ENCODE data around the gene NOP16. TPM values are rescaled to one million over a fixed set of nuclear protein-coding genes. Genes with fewer than 3 reads are reported as not detected.

Gene NOP16
- total and polyA plus RNA-seq, 8 donors: 4.3 to 55.8 (median 30.9) TPM; not detected in 1

DNA sequence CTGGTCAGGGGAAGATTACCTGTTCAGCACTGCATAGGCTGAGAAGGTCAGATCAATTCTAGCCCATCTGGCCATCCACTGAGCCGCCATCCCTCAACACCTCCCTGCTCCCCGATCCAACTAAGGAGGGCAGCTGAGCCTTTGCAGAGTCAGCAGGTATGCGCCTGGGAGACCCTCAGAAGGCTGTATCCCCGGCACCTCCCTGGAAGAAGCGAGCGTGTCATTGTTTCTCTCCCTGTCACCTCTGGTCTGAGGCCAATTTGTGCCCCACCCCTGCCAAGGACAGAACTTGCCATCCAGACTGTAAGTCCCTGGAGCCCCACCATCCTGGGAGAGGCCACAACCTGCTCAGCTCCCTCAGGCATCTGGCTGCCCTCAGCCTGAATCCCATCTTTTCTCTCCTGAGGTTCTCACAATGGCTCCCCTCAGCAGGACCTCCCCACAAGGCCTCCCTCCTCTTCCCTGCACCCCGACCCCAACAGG lies 25.4 kb upstream of the NOP16 start:
- intact Hi-C loops (cut with DNase I; ENCODE audit: low total_unique reads): no loop called here
- H3K9me3 ChIP-seq: no peaks in the 10 kb centered on the region
- peak in 1 of 2 donors; percentile 4 for DNase-seq
- TF ChIP-seq CTCF (IDR thresholded peaks at IDR 0.05): no peak
- no peak for TF ChIP-seq POLR2A (IDR thresholded peaks at IDR 0.05)
- no peak for TF ChIP-seq POLR2AphosphoS5 (IDR thresholded peaks at IDR 0.05)
- TF ChIP-seq EP300 (IDR thresholded peaks at IDR 0.05): no peak
- peaks cover 0 to 27% (median 16%) of the 10 kb centered on the region in 4 donors for H3K36me3 ChIP-seq
- H3K27ac ChIP-seq: peak overlapping the region; percentile 43 to 96 (median 64)
- H3K4me3 ChIP-seq: peak overlapping the region in 2 of 4 donors; percentile 29 to 84
- no peaks in the 10 kb centered on the region for H3K27me3 ChIP-seq
- peaks cover 49 to 65% (median 55%) of the 10 kb centered on the region in 4 donors for H3K4me1 ChIP-seq
- WGBS, 5 donors: 76 to 93% (median 88%) methylated on average over 6 to 7 of the region's 7 CpGs

DNA sequence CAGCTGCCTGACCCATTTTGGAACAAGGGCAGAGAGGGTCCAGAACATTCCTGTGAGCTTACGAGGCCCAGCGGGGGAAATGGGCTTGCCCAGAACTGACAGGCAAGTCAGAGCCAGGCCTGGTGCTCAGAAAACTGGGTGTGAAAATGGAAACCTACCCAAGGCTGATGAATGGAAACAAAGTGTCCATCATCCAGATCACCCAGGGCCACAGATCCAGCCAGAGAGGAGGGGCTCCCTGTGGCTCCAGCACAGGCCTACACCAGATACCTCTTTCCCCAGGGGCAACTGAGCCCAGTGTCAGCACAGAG lies 24.8 kb upstream of the NOP16 start:
- H3K4me3 ChIP-seq: peak overlapping the region in 1 of 4 donors; percentile 84
- H3K27ac ChIP-seq: peak overlapping the region; percentile 43 to 96 (median 64)
- WGBS, 5 donors: 51 to 92% (median 84%) methylated on average over 2 of the region's 2 CpGs
- H3K36me3 ChIP-seq: peaks cover 0 to 33% (median 22%) of the 10 kb centered on the region in 4 donors
- H3K4me1 ChIP-seq: peaks cover 49 to 71% (median 55%) of the 10 kb centered on the region in 4 donors
- H3K27me3 ChIP-seq: no peaks in the 10 kb centered on the region
- no peak for TF ChIP-seq EP300 (IDR thresholded peaks at IDR 0.05)
- no peak for TF ChIP-seq POLR2AphosphoS5 (IDR thresholded peaks at IDR 0.05)
- TF ChIP-seq POLR2A (IDR thresholded peaks at IDR 0.05): no peak
- no peak for TF ChIP-seq CTCF (IDR thresholded peaks at IDR 0.05)
- peak in 1 of 2 donors; percentile 8 for DNase-seq
- intact Hi-C loops (cut with DNase I; ENCODE audit: low total_unique reads): no loop called here
- H3K9me3 ChIP-seq: no peaks in the 10 kb centered on the region

DNA sequence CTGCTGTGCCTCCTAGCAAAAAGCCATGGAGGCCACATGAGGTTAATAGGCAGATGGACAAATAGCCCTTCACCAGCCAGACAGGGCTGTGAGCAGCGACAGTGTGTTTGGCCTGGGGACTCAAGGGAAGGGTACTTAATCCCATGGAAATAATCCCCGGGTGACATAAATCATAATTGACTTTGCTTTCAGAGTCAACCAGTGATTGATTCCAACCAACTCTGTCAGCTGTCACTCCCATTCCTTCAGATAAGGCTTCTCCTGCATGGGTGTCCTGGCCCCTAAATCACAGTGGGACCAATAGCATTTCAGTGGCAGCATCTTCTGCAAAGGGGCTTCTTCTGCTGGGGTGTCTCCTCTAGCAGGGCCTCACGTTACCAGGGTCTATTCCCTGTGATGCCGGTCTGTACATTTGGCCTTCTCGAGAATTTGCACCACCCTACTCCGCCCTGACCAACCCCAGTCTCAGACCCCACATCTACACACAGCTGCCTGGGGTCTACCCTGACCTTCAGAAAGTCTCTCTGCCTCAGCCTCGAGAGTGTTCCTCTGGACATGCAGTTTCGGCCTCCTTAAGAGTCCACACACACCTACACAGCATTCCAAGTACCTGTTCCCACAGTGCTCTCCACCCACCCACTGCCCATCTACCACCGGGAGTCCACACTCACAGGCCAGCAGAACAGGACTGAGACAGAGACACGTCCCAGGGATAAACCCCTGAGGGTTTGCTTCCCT lies 24.3 kb upstream of the NOP16 start:
- H3K4me3 ChIP-seq: peak overlapping the region in 1 of 4 donors; percentile 84
- WGBS, 5 donors: 74 to 83% (median 79%) methylated on average over 9 to 10 of the region's 10 CpGs
- no peaks in the 10 kb centered on the region for H3K27me3 ChIP-seq
- no peak for DNase-seq
- peak overlapping the region; percentile 32 to 96 (median 64) for H3K27ac ChIP-seq
- peaks cover 0 to 38% (median 27%) of the 10 kb centered on the region in 4 donors for H3K36me3 ChIP-seq
- no peak for TF ChIP-seq CTCF (IDR thresholded peaks at IDR 0.05)
- TF ChIP-seq EP300 (IDR thresholded peaks at IDR 0.05): no peak
- no peak for TF ChIP-seq POLR2A (IDR thresholded peaks at IDR 0.05)
- no peak for TF ChIP-seq POLR2AphosphoS5 (IDR thresholded peaks at IDR 0.05)
- H3K4me1 ChIP-seq: peaks cover 49 to 76% (median 55%) of the 10 kb centered on the region in 4 donors
- no peaks in the 10 kb centered on the region for H3K9me3 ChIP-seq
- intact Hi-C loops (cut with DNase I; ENCODE audit: low total_unique reads): no loop called here

- intact Hi-C loops (cut with DNase I; ENCODE audit: low total_unique reads): no loop called here
- peak in 1 of 2 donors; percentile 6 for DNase-seq
- Histone ChIP-seq H3K36me3 (peaks cover 11 to 58% (median 48%) of the 10 kb centered on the region in 4 donors), H3K27me3 (no peaks in the 10 kb centered on the region), H3K4me3 (no peak overlapping the region), H3K4me1 (peaks cover 36 to 79% (median 46%) of the 10 kb centered on the region in 4 donors), H3K27ac (peak overlapping the region in 3 of 5 donors; percentile 46 to 94 (median 61)), H3K9me3 (no peaks in the 10 kb centered on the region)
- TF ChIP-seq POLR2AphosphoS5 (IDR thresholded peaks at IDR 0.05): peak in 1 of 3 donors; percentile 3
- TF ChIP-seq EP300 (IDR thresholded peaks at IDR 0.05): no peak
- TF ChIP-seq CTCF (IDR thresholded peaks at IDR 0.05): no peak
- WGBS, 5 donors: 72 to 90% (median 80%) methylated on average over 3 to 5 of the region's 5 CpGs
These were observed 22.2 kb upstream of the NOP16 start for GRCh38 chr5:176410486-176411180.
